Neural progenitor cell (in vitro differentiated cells): ENCODE data around the gene ABI3BP. TPM values are rescaled to one million over a fixed set of nuclear protein-coding genes. Genes with fewer than 3 reads are reported as not detected.

Experiments used
- DNase-seq: peaks from one replicate; pipeline ENCODE4 v3.0.0-alpha.2; 2016; ENCODE audit warnings: low spot score
- H2AFZ ChIP-seq: fragments of 200-600 bp; sonication (generic); replicated peaks from 2 replicates; pipeline ENCODE4 v1.6.1; 2016; ENCODE audit warnings: antibody characterized with exemption
- H3F3A ChIP-seq: fragments of 200-600 bp; sonication (generic); 2 replicates; pipeline ENCODE4 v1.6.1; 2016; ENCODE audit warnings: antibody characterized with exemption, low read depth
- H3K27ac ChIP-seq: fragments of 200-600 bp; sonication (generic); 2 replicates; pipeline ENCODE4 v1.5.1; 2016; ENCODE audit warnings: mild to moderate bottlenecking
- H3K27me3 ChIP-seq: fragments of 200-600 bp; sonication (generic); 2 replicates; pipeline ENCODE4 v1.6.1; 2016; ENCODE audit warnings: mild to moderate bottlenecking, moderate library complexity
- H3K36me3 ChIP-seq: fragments of 200-600 bp; sonication (generic); 2 replicates; pipeline ENCODE4 v1.5.1; 2016
- H3K4me1 ChIP-seq: fragments of 200-600 bp; sonication (generic); 2 replicates; pipeline ENCODE4 v1.6.1; 2016; ENCODE audit warnings: mixed run types
- H3K4me2 ChIP-seq: fragments of 200-600 bp; sonication (generic); 2 replicates; pipeline ENCODE4 v1.6.1; 2016
- H3K4me3 ChIP-seq: fragments of 200-600 bp; sonication (generic); 2 replicates; pipeline ENCODE4 v1.5.1; 2016
- H3K79me2 ChIP-seq: fragments of 200-600 bp; sonication (generic); 2 replicates; pipeline ENCODE4 v1.6.1; 2016; ENCODE audit warnings: low read depth
- H3K9ac ChIP-seq: fragments of 200-600 bp; sonication (generic); 2 replicates; pipeline ENCODE4 v1.6.1; 2016
- H3K9me3 ChIP-seq: fragments of 200-600 bp; sonication (generic); 2 replicates; pipeline ENCODE4 v1.5.1; 2016; ENCODE audit warnings: low read depth
- H4K20me1 ChIP-seq: fragments of 200-600 bp; sonication (generic); 2 replicates; pipeline ENCODE4 v1.6.1; 2016; ENCODE audit warnings: low read depth
- H3K27ac Mint-ChIP-seq: 3 replicates; pipeline ENCODE4 v1.8.0; 2021; ENCODE audit warnings: mixed read lengths
- H3K27me3 Mint-ChIP-seq: 2 replicates; pipeline ENCODE4 v1.8.0; 2022; ENCODE audit warnings: low read depth, mild to moderate bottlenecking, inconsistent platforms, moderate library complexity, mixed read lengths; ENCODE audit not compliant: insufficient read depth
- H3K36me3 Mint-ChIP-seq: 3 replicates; pipeline ENCODE4 v1.8.0; 2021; ENCODE audit warnings: mixed read lengths
- H3K4me1 Mint-ChIP-seq: 3 replicates; pipeline ENCODE4 v1.8.0; 2021; ENCODE audit warnings: mixed read lengths
- H3K4me3 Mint-ChIP-seq: 3 replicates; pipeline ENCODE4 v1.8.0; 2021; ENCODE audit warnings: mild to moderate bottlenecking, moderate library complexity, mixed read lengths
- H3K9me3 Mint-ChIP-seq: 3 replicates; pipeline ENCODE4 v1.8.0; 2020; ENCODE audit warnings: mixed read lengths
- EZH2 ChIP-seq: fragments of 200-600 bp; sonication (generic); IDR thresholded peaks from 2 replicates; pipeline ENCODE4 v1.6.1; 2017; ENCODE audit warnings: antibody characterized with exemption, mild to moderate bottlenecking, moderate library complexity
- EZH2phosphoT487 ChIP-seq: fragments of 200-600 bp; sonication (generic); IDR thresholded peaks from 2 replicates; pipeline ENCODE4 v1.6.1; 2017; ENCODE audit warnings: antibody characterized with exemption
- total RNA-seq: library from RNA; depleted of rRNA; stranded (reverse); fragments of >200 nt; gene quantifications from 2 replicates; pipeline ENCODE4 v1.2.3, GENCODE V29; 2015; ENCODE audit warnings: low replicate concordance
- TF ChIP-seq, protein P1 (sequence below): fragments of 200-600 bp; sonication (generic); IDR thresholded peaks from 2 replicates; pipeline ENCODE4 v1.5.1; 2017; ENCODE audit warnings: antibody characterized with exemption, mild to moderate bottlenecking

Gene ABI3BP
- total RNA-seq, 1 donor from 2014 or later: not detected

DNA sequence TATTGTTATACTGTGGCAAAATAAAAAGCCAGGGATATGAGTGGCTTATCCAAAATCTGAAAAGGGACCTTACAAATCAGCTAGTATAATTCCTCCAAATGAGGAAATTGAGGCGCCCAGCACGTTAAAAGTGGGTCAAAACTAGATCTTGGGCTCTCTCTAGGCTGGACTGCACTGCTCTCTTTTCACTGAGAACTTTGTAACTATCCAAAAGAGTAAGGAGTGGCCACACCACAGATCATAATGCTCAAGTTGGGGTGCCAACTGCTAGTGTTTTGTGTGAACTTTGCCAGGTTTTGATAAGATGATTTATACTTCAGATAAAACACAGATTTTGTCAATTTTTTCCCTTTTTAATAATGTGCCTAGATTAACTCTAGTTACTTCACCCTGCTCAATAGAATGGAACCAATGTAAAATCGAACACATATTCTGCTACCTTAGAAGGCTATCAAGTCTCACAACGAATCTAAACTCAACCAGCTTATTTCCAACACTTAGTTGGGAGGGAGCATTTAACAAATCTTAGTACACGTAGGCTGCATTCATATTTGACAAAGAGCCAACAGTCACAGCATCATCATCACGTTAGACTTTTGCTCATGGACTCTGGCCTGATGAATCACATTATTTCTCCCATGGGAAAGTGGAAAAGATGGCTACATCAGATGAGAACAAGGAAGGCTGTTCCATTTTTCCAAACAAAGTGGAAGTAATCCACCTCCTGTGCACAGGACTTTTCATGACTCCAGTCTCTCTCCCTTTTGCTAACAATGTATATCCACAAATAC lies 64.4 kb downstream of the ABI3BP start:
- no peaks in the 10 kb centered on the region for H4K20me1 ChIP-seq
- H3K9ac ChIP-seq: no peak overlapping the region
- no peaks in the 10 kb centered on the region for H3K4me1 ChIP-seq
- H3K4me3 ChIP-seq: no peak overlapping the region
- H3F3A ChIP-seq: no peaks in the 10 kb centered on the region
- no peak overlapping the region for H3K4me3 Mint-ChIP-seq
- H3K27ac Mint-ChIP-seq: no peak overlapping the region
- no peaks in the 10 kb centered on the region for H3K9me3 Mint-ChIP-seq
- no peak overlapping the region for H3K27ac ChIP-seq
- H3K27me3 Mint-ChIP-seq: no peaks in the 10 kb centered on the region
- H3K4me2 ChIP-seq: no peak overlapping the region
- no peak for DNase-seq
- no peaks in the 10 kb centered on the region for H3K36me3 Mint-ChIP-seq
- peak overlapping the region; percentile 51 for H2AFZ ChIP-seq
- no peaks in the 10 kb centered on the region for H3K36me3 ChIP-seq
- H3K4me1 Mint-ChIP-seq: no peaks in the 10 kb centered on the region
- H3K79me2 ChIP-seq: no peaks in the 10 kb centered on the region
- no peaks in the 10 kb centered on the region for H3K27me3 ChIP-seq
- TF ChIP-seq, protein P1, sequence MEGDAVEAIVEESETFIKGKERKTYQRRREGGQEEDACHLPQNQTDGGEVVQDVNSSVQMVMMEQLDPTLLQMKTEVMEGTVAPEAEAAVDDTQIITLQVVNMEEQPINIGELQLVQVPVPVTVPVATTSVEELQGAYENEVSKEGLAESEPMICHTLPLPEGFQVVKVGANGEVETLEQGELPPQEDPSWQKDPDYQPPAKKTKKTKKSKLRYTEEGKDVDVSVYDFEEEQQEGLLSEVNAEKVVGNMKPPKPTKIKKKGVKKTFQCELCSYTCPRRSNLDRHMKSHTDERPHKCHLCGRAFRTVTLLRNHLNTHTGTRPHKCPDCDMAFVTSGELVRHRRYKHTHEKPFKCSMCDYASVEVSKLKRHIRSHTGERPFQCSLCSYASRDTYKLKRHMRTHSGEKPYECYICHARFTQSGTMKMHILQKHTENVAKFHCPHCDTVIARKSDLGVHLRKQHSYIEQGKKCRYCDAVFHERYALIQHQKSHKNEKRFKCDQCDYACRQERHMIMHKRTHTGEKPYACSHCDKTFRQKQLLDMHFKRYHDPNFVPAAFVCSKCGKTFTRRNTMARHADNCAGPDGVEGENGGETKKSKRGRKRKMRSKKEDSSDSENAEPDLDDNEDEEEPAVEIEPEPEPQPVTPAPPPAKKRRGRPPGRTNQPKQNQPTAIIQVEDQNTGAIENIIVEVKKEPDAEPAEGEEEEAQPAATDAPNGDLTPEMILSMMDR: no peak
- no peak for TF ChIP-seq EZH2
- TF ChIP-seq EZH2phosphoT487: no peak
- H3K9me3 ChIP-seq: no peaks in the 10 kb centered on the region

- H3K9me3 ChIP-seq: no peaks in the 10 kb centered on the region
- H3K27ac Mint-ChIP-seq: no peak overlapping the region
- no peaks in the 10 kb centered on the region for H3K27me3 ChIP-seq
- no peaks in the 10 kb centered on the region for H3K4me1 ChIP-seq
- no peak for TF ChIP-seq EZH2
- TF ChIP-seq, protein P1: no peak
- no peak for TF ChIP-seq EZH2phosphoT487
- H3F3A ChIP-seq: no peaks in the 10 kb centered on the region
- H3K9me3 Mint-ChIP-seq: no peaks in the 10 kb centered on the region
- no peaks in the 10 kb centered on the region for H3K36me3 ChIP-seq
- no peaks in the 10 kb centered on the region for H3K27me3 Mint-ChIP-seq
- no peak overlapping the region for H3K27ac ChIP-seq
- no peaks in the 10 kb centered on the region for H3K4me1 Mint-ChIP-seq
- H3K4me2 ChIP-seq: no peak overlapping the region
- H4K20me1 ChIP-seq: no peaks in the 10 kb centered on the region
- no peak overlapping the region for H3K9ac ChIP-seq
- no peak overlapping the region for H3K4me3 ChIP-seq
- DNase-seq: no peak
- H3K79me2 ChIP-seq: no peaks in the 10 kb centered on the region
- no peak overlapping the region for H3K4me3 Mint-ChIP-seq
- no peaks in the 10 kb centered on the region for H3K36me3 Mint-ChIP-seq
- H2AFZ ChIP-seq: no peak overlapping the region
Observed at GRCh38 chr3:100927775-100928174, 65.4 kb downstream of the ABI3BP start.

- DNase-seq: no peak
- Histone ChIP-seq H3F3A (no peaks in the 10 kb centered on the region), H3K36me3 (no peaks in the 10 kb centered on the region), H3K4me1 (no peaks in the 10 kb centered on the region), H2AFZ (no peak overlapping the region), H3K79me2 (no peaks in the 10 kb centered on the region), H3K27me3 (no peaks in the 10 kb centered on the region), H4K20me1 (no peaks in the 10 kb centered on the region), H3K9me3 (no peaks in the 10 kb centered on the region), H3K4me3 (no peak overlapping the region), H3K4me2 (no peak overlapping the region), H3K27ac (no peak overlapping the region), H3K9ac (no peak overlapping the region)
- Mint-ChIP-seq H3K4me3 (no peak overlapping the region), H3K9me3 (no peaks in the 10 kb centered on the region), H3K4me1 (peaks cover 7% of the 10 kb centered on the region), H3K36me3 (no peaks in the 10 kb centered on the region), H3K27me3 (peaks cover 2% of the 10 kb centered on the region), H3K27ac (no peak overlapping the region)
- TF ChIP-seq, protein P1: no peak
- TF ChIP-seq EZH2phosphoT487 (no peak), EZH2 (no peak)
Observed at GRCh38 chr3:100915706-100916495, 77.3 kb downstream of the ABI3BP start.
